D721Med (cell line): ENCODE measurements around the gene FBXW4.

Source experiments
- DNase-seq: peaks from one replicate; pipeline ENCODE4 v3.0.0; 2011; ENCODE audit warnings: low spot score; ENCODE audit not compliant: insufficient read length
- FAIRE-seq: peaks from 2 replicates; lab custom pipeline; 2011; peaks lifted over from hg19 to GRCh38; lab: Jason Lieb, UNC
- CTCF ChIP-seq: IDR thresholded peaks from 2 replicates; pipeline ENCODE4 v1.5.1; 2012; ENCODE audit warnings: mild to moderate bottlenecking, control low read depth; ENCODE audit not compliant: insufficient read depth; ENCODE audit errors: missing control alignments

FBXW4 gene

DNA sequence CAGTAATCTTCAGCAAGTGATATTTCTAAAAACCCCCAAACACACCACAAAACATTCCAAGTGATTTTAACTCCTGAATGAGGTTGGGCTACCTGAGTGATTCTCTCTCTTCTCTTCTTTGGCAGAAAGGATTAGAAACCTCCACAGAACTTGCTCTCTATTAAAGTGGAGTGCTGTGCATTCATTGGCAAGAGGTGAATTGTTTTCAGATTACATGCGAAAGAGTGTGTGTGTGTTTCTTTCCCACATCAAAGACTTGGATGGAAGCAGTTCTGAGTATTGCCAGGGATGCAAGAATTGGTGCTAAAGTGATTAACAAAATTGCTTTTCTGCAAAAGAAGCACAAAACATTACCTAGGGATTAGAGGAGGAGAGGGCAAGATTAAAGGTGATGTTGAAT lies 13.1 kb upstream of the FBXW4 start:
- no peak for DNase-seq
- TF ChIP-seq CTCF = no peak
- FAIRE-seq = no peak

GRCh38 chr10:101704331-101704730 lies 9.4 kb upstream of the FBXW4 start:
- FAIRE-seq = no peak
- no peak for TF ChIP-seq CTCF
- no peak for DNase-seq

DNA sequence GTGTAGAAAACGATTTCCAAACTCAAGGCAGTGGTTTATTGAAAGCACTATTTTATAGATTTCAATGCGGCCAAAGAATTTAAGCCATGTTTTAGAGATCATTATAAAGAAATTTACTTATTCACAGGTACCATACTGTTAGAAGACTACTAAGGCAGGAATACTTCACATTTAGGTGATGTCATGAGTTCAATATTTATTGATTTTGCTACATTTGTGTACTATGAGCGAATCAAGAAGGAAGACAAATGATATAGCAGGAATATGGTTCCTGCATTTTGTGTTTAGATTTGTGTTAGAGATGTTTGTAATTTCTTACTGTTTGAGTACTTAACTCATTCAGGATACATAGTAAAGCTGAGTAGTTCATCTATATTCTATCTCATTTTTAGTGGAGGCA lies 1.7 kb upstream of the FBXW4 start:
- DNase-seq (no peak), FAIRE-seq (no peak)
- TF ChIP-seq CTCF = no peak

- no peak for TF ChIP-seq CTCF
- no peak for DNase-seq
- FAIRE-seq = no peak
These were observed 477 bp upstream of the FBXW4 start for GRCh38 chr10:101695404-101695890.

DNA sequence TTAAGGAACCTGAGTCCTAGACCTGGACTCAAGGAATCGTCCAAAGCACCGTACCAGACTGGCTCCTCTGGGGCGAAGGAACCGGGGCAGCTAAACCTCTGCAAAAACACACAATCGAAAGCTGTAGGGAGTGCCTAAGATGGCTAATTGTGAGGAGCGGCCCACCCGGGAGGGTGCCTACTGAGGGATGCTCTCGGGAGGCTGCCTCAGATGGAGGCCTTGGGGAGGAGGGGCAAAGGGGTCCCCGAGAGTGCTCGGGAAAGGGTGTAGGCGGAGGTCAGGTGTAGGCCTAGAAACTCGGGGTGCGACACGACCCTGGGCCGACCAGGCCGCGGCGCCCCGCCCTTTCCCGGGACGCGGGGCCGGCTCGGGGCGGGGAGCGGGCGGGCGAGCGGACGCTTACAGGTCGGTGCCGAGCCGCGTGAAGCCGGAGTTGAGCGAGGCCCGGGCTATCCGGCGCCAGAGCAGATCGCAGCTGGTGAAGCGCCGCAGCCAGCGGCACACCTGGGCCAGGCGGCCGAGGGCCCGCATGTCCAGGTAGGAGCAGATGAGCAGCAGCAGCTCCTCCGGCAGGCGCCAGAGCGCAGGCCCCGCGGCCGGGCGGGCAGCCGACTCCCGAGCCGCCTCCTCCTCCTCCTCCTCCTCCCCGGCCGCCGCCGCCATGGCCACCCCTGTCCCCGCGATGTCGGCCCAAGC lies 844 bp downstream of the FBXW4 start:
- FAIRE-seq = no peak

GRCh38 chr10:101693651-101693977 lies 1.4 kb downstream of the FBXW4 start:
- no peak for TF ChIP-seq CTCF
- DNase-seq (no peak), FAIRE-seq (no peak)

More for the DNA sequence above, 844 bp downstream of the FBXW4 start:
- TF ChIP-seq CTCF = no peak
- no peak for DNase-seq

- no peak for FAIRE-seq
- DNase-seq = no peak
- TF ChIP-seq CTCF = no peak
These were observed 3.9 kb downstream of the FBXW4 start for GRCh38 chr10:101691081-101691480.
